Panc1 (cell line): ENCODE data around the gene CCDC197.

ENCODE experiments used
- CTCF ChIP-seq: fragments of 450-650 bp; IDR thresholded peaks from 2 replicates; pipeline ENCODE4 v1.5.1; 2017; ENCODE audit warnings: mild to moderate bottlenecking
- POLR2AphosphoS5 ChIP-seq: IDR thresholded peaks from 2 replicates; pipeline ENCODE4 v1.6.1; 2012; ENCODE audit warnings: mild to moderate bottlenecking, low read depth, low read length, moderate library complexity

- no peak for TF ChIP-seq CTCF
- TF ChIP-seq POLR2AphosphoS5: no peak
Measured at GRCh38 chr14:94027566-94028449, 30.7 kb downstream of the CCDC197 start.
